Mesothelial cell of epicardium (in vitro differentiated cells): ENCODE results near the gene IFNLR1. TPM values are rescaled to one million over a fixed set of nuclear protein-coding genes. Genes with fewer than 3 reads are reported as not detected.

Experiments
- DNase-seq, 2 experiments: peaks; one replicate each; pipeline ENCODE4 v3.0.0; 2021; ENCODE audit warnings: low spot score in 2 of 2; ENCODE audit not compliant: unreplicated experiment in 2 of 2
- H3K27ac Mint-ChIP-seq: 2 replicates; pipeline ENCODE4 v1.8.0; 2021; ENCODE audit warnings: mixed read lengths
- H3K27me3 Mint-ChIP-seq: 2 replicates; pipeline ENCODE4 v1.8.0; 2021; ENCODE audit warnings: low read depth, mixed read lengths
- H3K36me3 Mint-ChIP-seq: 2 replicates; pipeline ENCODE4 v1.8.0; 2021; ENCODE audit warnings: mixed read lengths
- H3K4me1 Mint-ChIP-seq: 2 replicates; pipeline ENCODE4 v1.8.0; 2021; ENCODE audit warnings: mixed read lengths
- H3K4me3 Mint-ChIP-seq: 2 replicates; pipeline ENCODE4 v1.8.0; 2021; ENCODE audit warnings: mild to moderate bottlenecking, moderate library complexity, mixed read lengths
- H3K9me3 Mint-ChIP-seq: 2 replicates; pipeline ENCODE4 v1.8.0; 2021; ENCODE audit warnings: mixed read lengths
- total RNA-seq: library from RNA; stranded (reverse); gene quantifications from 3 replicates; pipeline ENCODE4 v1.2.1, GENCODE V29; 2021
- TF ChIP-seq, protein P1 (sequence below): fragments of 200-600 bp; sonication (generic); IDR thresholded peaks from one replicate; pipeline ENCODE4 v1.5.0; 2021; ENCODE audit warnings: antibody characterized with exemption; ENCODE audit not compliant: unreplicated experiment

IFNLR1 gene
- total RNA-seq, 1 donor from 2014 or later, result 12.1 TPM

DNA sequence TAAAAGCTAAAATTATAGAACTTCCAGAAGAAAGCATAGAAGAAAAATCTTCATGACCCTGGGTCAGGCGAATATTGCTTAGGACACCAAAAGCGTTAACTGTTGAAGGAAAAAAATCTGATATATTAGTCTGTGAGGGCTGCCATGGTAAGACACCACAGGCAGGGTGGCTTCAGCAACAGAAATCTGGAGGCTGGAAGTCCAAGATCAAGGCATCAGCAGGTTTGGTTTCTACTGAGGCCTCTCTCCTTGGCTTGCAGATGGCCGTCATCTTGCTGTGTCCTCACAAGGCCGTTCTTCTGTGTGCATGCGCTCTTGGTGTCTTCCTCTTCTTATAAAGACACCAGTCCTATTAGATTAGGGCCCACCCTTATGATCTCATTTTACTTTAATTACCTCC, 14.5 kb downstream of the IFNLR1 start:
- Mint-ChIP-seq H3K27ac (no peak overlapping the region), H3K36me3 (peaks cover 42% of the 10 kb centered on the region), H3K27me3 (no peaks in the 10 kb centered on the region), H3K4me3 (no peak overlapping the region), H3K9me3 (peaks cover 12% of the 10 kb centered on the region), H3K4me1 (no peaks in the 10 kb centered on the region)
- TF ChIP-seq, protein P1, sequence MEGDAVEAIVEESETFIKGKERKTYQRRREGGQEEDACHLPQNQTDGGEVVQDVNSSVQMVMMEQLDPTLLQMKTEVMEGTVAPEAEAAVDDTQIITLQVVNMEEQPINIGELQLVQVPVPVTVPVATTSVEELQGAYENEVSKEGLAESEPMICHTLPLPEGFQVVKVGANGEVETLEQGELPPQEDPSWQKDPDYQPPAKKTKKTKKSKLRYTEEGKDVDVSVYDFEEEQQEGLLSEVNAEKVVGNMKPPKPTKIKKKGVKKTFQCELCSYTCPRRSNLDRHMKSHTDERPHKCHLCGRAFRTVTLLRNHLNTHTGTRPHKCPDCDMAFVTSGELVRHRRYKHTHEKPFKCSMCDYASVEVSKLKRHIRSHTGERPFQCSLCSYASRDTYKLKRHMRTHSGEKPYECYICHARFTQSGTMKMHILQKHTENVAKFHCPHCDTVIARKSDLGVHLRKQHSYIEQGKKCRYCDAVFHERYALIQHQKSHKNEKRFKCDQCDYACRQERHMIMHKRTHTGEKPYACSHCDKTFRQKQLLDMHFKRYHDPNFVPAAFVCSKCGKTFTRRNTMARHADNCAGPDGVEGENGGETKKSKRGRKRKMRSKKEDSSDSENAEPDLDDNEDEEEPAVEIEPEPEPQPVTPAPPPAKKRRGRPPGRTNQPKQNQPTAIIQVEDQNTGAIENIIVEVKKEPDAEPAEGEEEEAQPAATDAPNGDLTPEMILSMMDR, result no peak
- no peak for DNase-seq

DNA sequence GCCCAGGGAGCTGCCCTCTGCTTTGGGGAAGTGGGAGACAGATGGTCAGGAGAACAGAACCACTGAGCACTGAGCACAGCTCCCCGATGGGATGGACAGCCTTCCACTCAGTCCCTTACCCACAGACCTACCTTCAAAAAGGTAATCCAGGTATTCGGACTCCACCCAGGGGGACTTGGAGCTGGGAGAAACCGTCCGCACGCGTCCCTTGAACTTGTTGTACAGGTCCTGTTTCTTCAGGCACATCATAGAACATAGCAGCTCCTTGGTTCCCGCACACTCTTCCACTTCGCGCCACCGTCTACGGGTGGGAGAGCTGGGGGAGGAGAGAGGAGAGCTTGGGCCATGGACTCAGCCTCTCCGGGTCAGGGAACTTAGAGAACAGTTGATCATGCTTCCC, 17.8 kb downstream of the IFNLR1 start:
- TF ChIP-seq, protein P1, result no peak
- Mint-ChIP-seq H3K4me1 (no peaks in the 10 kb centered on the region), H3K4me3 (no peak overlapping the region), H3K36me3 (peaks cover 48% of the 10 kb centered on the region), H3K9me3 (peaks cover 11% of the 10 kb centered on the region), H3K27me3 (no peaks in the 10 kb centered on the region), H3K27ac (no peak overlapping the region)
- DNase-seq, result no peak

DNA sequence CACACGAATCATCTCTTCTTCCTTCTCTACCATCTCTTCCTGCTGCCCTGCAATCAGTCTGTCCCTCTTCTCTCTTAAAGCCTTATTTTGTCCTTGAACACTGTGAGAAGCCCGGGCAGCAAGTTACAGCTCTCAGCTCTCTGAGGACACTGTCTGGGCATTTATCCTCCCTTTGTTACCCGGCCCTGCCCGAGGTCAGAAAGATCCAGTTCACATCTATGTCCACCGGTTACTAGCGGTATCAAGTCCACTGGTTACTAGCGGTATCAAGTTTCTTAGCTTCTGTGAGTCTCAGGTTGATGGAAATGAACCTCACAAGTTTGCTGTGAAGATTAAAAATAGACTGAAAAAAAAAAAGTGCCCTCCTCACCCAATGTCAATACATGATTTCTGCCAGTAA, 18.8 kb downstream of the IFNLR1 start:
- Mint-ChIP-seq H3K27ac (no peak overlapping the region), H3K4me1 (no peaks in the 10 kb centered on the region), H3K9me3 (peaks cover under 1% of the 10 kb centered on the region), H3K27me3 (no peaks in the 10 kb centered on the region), H3K4me3 (no peak overlapping the region), H3K36me3 (peaks cover 45% of the 10 kb centered on the region)
- TF ChIP-seq, protein P1, result no peak
- DNase-seq, result no peak

DNA sequence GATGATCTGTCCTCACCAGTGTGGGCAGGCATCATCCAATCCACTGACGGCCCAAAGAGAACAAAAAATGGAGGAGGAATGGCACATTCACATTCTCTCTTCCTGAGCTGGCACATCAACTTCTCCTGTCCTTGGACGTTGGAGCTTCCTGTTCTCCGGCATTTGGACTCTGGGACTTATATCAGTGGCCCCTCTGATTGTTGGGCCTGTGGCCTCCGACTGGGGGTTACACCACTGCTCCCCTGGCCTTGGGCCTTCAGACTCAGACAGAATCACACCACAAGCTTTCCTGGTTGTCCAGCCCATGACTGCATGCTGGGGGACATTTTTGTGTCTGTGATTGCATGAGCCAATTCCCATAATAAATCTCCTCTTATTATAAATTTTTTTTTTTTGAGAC, 20.1 kb downstream of the IFNLR1 start:
- no peaks in the 10 kb centered on the region for H3K9me3 Mint-ChIP-seq

DNA sequence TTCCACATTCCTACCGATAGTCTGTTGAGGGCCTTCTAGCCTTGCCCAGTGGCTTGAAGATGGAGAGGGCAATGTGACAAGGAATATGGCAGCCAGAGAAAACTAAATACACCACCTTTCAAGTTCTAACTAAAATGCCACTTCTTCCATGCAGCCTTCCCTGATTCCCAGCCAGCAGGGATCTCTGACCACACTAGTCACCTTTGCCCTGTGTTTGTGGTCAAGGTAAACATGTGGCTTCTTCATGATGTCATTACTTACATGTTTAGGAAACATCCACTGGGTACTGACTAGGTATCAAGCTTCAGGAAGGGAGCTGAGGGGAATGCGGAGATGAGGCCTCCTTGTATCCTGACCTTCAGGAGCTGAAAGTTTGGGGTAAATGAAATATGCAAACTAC, 21.6 kb downstream of the IFNLR1 start:
- no peak overlapping the region for H3K27ac Mint-ChIP-seq
- DNase-seq, result no peak
- peaks cover 42% of the 10 kb centered on the region for H3K36me3 Mint-ChIP-seq
- no peaks in the 10 kb centered on the region for H3K27me3 Mint-ChIP-seq
- TF ChIP-seq, protein P1, result no peak
- H3K9me3 Mint-ChIP-seq, result no peaks in the 10 kb centered on the region
- H3K4me1 Mint-ChIP-seq, result peaks cover 6% of the 10 kb centered on the region
- no peak overlapping the region for H3K4me3 Mint-ChIP-seq

More for the DNA sequence above, 20.1 kb downstream of the IFNLR1 start:
- peaks cover 42% of the 10 kb centered on the region for H3K36me3 Mint-ChIP-seq
- H3K27ac Mint-ChIP-seq, result no peak overlapping the region
- DNase-seq, result no peak
- H3K4me3 Mint-ChIP-seq, result no peak overlapping the region
- TF ChIP-seq, protein P1, result no peak
- no peaks in the 10 kb centered on the region for H3K27me3 Mint-ChIP-seq
- H3K4me1 Mint-ChIP-seq, result peaks cover 4% of the 10 kb centered on the region

DNA sequence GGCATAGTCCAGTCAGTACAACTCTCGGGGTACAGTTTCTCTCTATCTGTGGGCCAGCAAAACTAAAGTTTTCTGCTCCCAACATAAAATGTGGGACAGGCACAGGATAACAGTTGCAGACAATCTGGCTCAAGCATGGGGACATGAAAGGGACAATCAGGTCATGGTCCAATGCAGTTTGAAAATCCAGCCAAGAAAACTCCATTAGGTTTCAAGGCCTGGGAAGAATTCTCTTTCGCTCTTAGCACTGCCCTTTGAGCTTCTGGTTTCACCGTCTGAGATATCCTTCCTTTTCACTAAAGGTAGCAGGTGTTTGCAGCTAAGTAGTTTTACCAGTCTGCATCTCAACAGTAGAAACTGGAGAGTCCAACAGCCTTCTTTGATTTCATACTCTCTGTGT, 23.1 kb downstream of the IFNLR1 start:
- Mint-ChIP-seq H3K27ac (no peak overlapping the region), H3K36me3 (peaks cover 45% of the 10 kb centered on the region), H3K27me3 (no peaks in the 10 kb centered on the region), H3K4me1 (peaks cover 6% of the 10 kb centered on the region), H3K4me3 (no peak overlapping the region), H3K9me3 (no peaks in the 10 kb centered on the region)
- TF ChIP-seq, protein P1, result no peak
- DNase-seq, result no peak
